GM12875 (cell line): ENCODE data around the gene EHBP1.
"Not testable (repeated sequence)": the region's sequence is repeated elsewhere in the genome, so short reads cannot be mapped to it uniquely, and the experiment has no call there.

Experiments used
- H3K4me3 ChIP-seq: one replicate; pipeline ENCODE4 v1.5.1; 2011; ENCODE audit warnings: low read depth, low read length, control low read depth
- CTCF ChIP-seq: IDR thresholded peaks from 2 replicates; pipeline ENCODE4 v1.5.1; 2011; ENCODE audit warnings: low read depth, mild to moderate bottlenecking, control low read depth, inconsistent platforms, low read length, moderate library complexity, borderline replicate concordance; ENCODE audit not compliant: insufficient read depth

EHBP1 gene

GRCh38 chr2:62743506-62743905 lies 38.0 kb downstream of the EHBP1 start:
- H3K4me3 ChIP-seq: no peak overlapping the region
- TF ChIP-seq CTCF: no peak

- no peak overlapping the region for H3K4me3 ChIP-seq
- no peak for TF ChIP-seq CTCF
These were observed 39.1 kb downstream of the EHBP1 start for GRCh38 chr2:62744603-62745002.

- TF ChIP-seq CTCF: no peak
- H3K4me3 ChIP-seq: no peak overlapping the region
These were observed 40.5 kb downstream of the EHBP1 start for GRCh38 chr2:62745891-62746481.

- no peak overlapping the region for H3K4me3 ChIP-seq
- no peak for TF ChIP-seq CTCF
These were observed 41.7 kb downstream of the EHBP1 start for GRCh38 chr2:62747169-62747568.

GRCh38 chr2:62747876-62748275 lies 42.4 kb downstream of the EHBP1 start:
- no peak overlapping the region for H3K4me3 ChIP-seq
- no peak for TF ChIP-seq CTCF

- H3K4me3 ChIP-seq: not testable (repeated sequence)
These were observed 43.6 kb downstream of the EHBP1 start for GRCh38 chr2:62749111-62749510.

- H3K4me3 ChIP-seq: no peak overlapping the region
- no peak for TF ChIP-seq CTCF
These were observed 51.5 kb downstream of the EHBP1 start for GRCh38 chr2:62757029-62757428.

- H3K4me3 ChIP-seq: no peak overlapping the region
- TF ChIP-seq CTCF: no peak
These were observed 54.5 kb downstream of the EHBP1 start for GRCh38 chr2:62760026-62760425.
